Bronchial epithelial cell (primary cell): Measurements from ENCODE around the gene CCDC169. TPM values are rescaled to one million over a fixed set of nuclear protein-coding genes. Genes with fewer than 3 reads are reported as not detected.
"Not testable (repeated sequence)": the region's sequence is repeated elsewhere in the genome, so short reads cannot be mapped to it uniquely, and the experiment has no call there.

Source experiments
- DNase-seq: peaks from one replicate; pipeline ENCODE4 v3.0.0-alpha.2; 2010; ENCODE audit warnings: low read depth
- FAIRE-seq: peaks from 2 replicates; lab custom pipeline; 2011; peaks lifted over from hg19 to GRCh38; lab: Jason Lieb, UNC
- H3K27me3 ChIP-seq: 2 replicates; pipeline ENCODE4 v1.5.1; 2011; ENCODE audit warnings: low read length; ENCODE audit not compliant: control insufficient read depth, insufficient read depth
- H3K36me3 ChIP-seq: 2 replicates; pipeline ENCODE4 v1.5.1; 2011; ENCODE audit warnings: low read length; ENCODE audit not compliant: control insufficient read depth, insufficient read depth
- H3K4me3 ChIP-seq: 2 replicates; pipeline ENCODE4 v1.5.1; 2011; ENCODE audit warnings: mild to moderate bottlenecking, low read depth, low read length, control low read depth
- CTCF ChIP-seq: IDR thresholded peaks from 2 replicates; pipeline ENCODE4 v1.5.1; 2011; ENCODE audit warnings: mild to moderate bottlenecking, moderate library complexity, low read length, control low read depth, inconsistent platforms; ENCODE audit not compliant: insufficient read depth, severe bottlenecking
- total RNA-seq: library from RNA; depleted of rRNA; stranded (reverse); fragments of >200 nt; gene quantifications from 2 replicates; pipeline ENCODE4 v1.2.1, GENCODE V29; 2014

CCDC169 gene
- total RNA-seq, 1 donor from 2014 or later: 1.8 TPM

GRCh38 chr13:36332986-36333385, 35.4 kb upstream of the CCDC169 start:
- Histone ChIP-seq H3K36me3 (peaks cover 2% of the 10 kb centered on the region), H3K4me3 (no peak overlapping the region), H3K27me3 (no peaks in the 10 kb centered on the region)
- no peak for FAIRE-seq
- TF ChIP-seq CTCF: no peak
- DNase-seq: peak; percentile 66

- H3K4me3 ChIP-seq, DNase-seq, H3K27me3 ChIP-seq, FAIRE-seq, H3K36me3 ChIP-seq: not testable (repeated sequence)
These were observed 34.6 kb upstream of the CCDC169 start for GRCh38 chr13:36332255-36332654.

GRCh38 chr13:36331280-36331679, 33.7 kb upstream of the CCDC169 start:
- no peak overlapping the region for H3K4me3 ChIP-seq
- FAIRE-seq: no peak
- no peaks in the 10 kb centered on the region for H3K27me3 ChIP-seq
- no peak for DNase-seq
- H3K36me3 ChIP-seq: peaks cover 2% of the 10 kb centered on the region
- no peak for TF ChIP-seq CTCF

GRCh38 chr13:36329361-36329760, 31.7 kb upstream of the CCDC169 start:
- Histone ChIP-seq H3K36me3 (peaks cover 3% of the 10 kb centered on the region), H3K4me3 (no peak overlapping the region), H3K27me3 (no peaks in the 10 kb centered on the region)
- FAIRE-seq: no peak
- TF ChIP-seq CTCF: no peak
- DNase-seq: no peak

GRCh38 chr13:36328821-36329220, 31.2 kb upstream of the CCDC169 start:
- FAIRE-seq (no peak), DNase-seq (no peak)
- Histone ChIP-seq H3K36me3 (peaks cover 3% of the 10 kb centered on the region), H3K27me3 (no peaks in the 10 kb centered on the region), H3K4me3 (no peak overlapping the region)
- TF ChIP-seq CTCF: no peak

- FAIRE-seq (no peak), DNase-seq (no peak)
- H3K36me3 ChIP-seq: peaks cover 3% of the 10 kb centered on the region
- H3K27me3 ChIP-seq: no peaks in the 10 kb centered on the region
- no peak for TF ChIP-seq CTCF
- H3K4me3 ChIP-seq: no peak overlapping the region
These were observed 28.3 kb upstream of the CCDC169 start for GRCh38 chr13:36325912-36326311.

GRCh38 chr13:36324881-36325280, 27.3 kb upstream of the CCDC169 start:
- DNase-seq, H3K27me3 ChIP-seq, H3K36me3 ChIP-seq, H3K4me3 ChIP-seq, FAIRE-seq: not testable (repeated sequence)
